ENCODE data around the gene EMD. TPM values are rescaled to one million over a fixed set of nuclear protein-coding genes. Genes with fewer than 3 reads are reported as not detected.
A peak's percentile ranks its signal among the peaks of the same experiment; 100 is the strongest.

EMD gene
- total RNA-seq, 1 experiment from 2014 or later = 79.6 TPM

DNA sequence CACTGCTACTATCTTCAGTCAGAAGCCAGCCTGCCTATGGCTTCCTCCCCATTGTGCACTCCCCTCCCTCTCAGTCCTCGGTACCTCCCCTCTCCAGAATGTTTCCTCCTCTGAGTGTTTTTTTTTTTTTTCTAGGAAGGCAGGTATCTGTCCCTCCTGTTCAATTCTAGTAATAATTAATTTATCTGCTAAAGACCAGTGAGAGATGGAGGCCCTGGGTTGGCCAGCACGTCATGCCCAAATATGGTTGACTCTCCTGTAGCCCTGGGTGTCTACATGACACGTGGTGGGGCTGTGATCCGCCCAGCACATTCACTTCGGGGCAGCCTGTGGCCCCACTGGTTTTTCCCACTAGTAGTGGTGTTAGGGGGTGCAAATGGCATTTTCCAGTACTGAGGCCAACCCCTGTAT, 6.5 kb upstream of the EMD start:
- Histone ChIP-seq H3K36me3 (ENCODE audit: insufficient read depth, low read length, poor library complexity, severe bottlenecking) (peaks cover 6% of the 10 kb centered on the region), H3K4me3 (ENCODE audit: low read depth, low read length, poor library complexity, severe bottlenecking) (no peak overlapping the region), H3K4me1 (ENCODE audit: insufficient read depth, low read length, poor library complexity, severe bottlenecking) (peaks cover 21% of the 10 kb centered on the region), H3K27ac (ENCODE audit: low read depth, low read length, poor library complexity, severe bottlenecking) (no peak overlapping the region), H3K27me3 (replicated peaks; ENCODE audit: insufficient read depth, low read depth, low read length, poor library complexity) (no peaks in the 10 kb centered on the region), H3K9me3 (ENCODE audit: low read depth, low read length, poor library complexity, severe bottlenecking) (no peaks in the 10 kb centered on the region)
- no TSS peak for BruUV-seq (replicated peaks)
- CTCF ChIA-PET = interaction anchor here (1.1 to 1.3 kb wide), 2 partner anchors 11 to 155 kb away, joined by 4 read pairs; no protein-coding TSS in a partner anchor
- DNase-seq (ENCODE audit: low spot score) = no peak
- TF ChIP-seq EZH2 (IDR thresholded peaks at IDR 0.05; ENCODE audit: borderline replicate concordance, low read depth, low read length, poor library complexity, severe bottlenecking) = no peak
- TF ChIP-seq, protein P1, sequence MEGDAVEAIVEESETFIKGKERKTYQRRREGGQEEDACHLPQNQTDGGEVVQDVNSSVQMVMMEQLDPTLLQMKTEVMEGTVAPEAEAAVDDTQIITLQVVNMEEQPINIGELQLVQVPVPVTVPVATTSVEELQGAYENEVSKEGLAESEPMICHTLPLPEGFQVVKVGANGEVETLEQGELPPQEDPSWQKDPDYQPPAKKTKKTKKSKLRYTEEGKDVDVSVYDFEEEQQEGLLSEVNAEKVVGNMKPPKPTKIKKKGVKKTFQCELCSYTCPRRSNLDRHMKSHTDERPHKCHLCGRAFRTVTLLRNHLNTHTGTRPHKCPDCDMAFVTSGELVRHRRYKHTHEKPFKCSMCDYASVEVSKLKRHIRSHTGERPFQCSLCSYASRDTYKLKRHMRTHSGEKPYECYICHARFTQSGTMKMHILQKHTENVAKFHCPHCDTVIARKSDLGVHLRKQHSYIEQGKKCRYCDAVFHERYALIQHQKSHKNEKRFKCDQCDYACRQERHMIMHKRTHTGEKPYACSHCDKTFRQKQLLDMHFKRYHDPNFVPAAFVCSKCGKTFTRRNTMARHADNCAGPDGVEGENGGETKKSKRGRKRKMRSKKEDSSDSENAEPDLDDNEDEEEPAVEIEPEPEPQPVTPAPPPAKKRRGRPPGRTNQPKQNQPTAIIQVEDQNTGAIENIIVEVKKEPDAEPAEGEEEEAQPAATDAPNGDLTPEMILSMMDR (conservative IDR thresholded peaks at IDR 0.05; ENCODE audit: low read depth, low read length) = no peak
- intact Hi-C loops (cut with micrococcal nuclease; ENCODE audit: unreplicated experiment) = loop anchor here (1.0 kb wide), 1 partner anchor 163 kb away; no protein-coding TSS in a partner anchor
- POLR2A ChIA-PET (ENCODE audit: low non-redundant PET) = no interaction called here

DNA sequence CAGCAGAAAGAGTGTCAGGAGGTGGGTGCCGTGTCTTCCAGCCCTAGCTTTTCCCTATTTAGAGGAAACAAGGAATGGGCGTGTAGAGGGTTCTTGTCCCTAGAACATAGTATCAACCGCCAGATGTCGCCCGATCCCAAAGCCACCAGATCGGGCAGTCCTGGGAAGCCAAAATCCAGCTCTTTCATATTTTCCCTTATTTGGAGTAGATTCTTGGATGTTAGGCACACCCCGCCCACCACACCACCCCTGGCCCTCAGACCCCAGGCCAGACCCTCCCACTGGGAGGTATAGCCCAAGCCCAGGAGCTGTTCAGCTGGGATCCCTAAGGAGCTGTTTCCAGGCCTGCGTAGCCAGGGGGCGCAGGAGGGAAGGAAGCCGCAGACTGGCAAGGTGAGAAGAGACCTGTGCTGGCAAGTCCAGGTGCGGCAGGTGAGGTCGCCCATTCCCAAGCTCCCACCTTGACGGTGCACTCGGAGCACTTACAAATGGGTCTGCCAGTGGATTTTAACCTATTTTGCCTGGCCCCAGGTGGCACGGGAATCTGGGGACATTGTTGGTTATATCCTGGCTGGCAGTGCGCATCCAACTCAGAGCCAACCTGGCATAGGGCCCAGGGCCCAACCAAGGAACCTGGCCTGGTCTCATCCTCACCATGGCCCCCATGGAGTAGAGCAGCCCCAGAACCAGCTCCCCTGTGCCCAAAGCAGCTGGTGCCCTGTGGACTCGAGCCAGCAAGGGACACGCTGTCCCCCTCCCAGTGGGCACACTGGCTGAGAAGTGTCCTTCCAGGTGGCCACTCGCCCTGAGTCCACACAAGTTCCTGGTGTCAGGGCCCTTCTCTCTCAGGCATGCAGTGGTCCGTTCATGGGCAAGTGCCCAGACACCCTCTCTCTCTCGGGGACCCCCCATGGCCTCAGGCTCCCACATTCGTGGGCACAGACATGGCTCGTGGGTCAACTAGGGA, 5.5 kb upstream of the EMD start:
- no peaks in the 10 kb centered on the region for H3K36me3 ChIP-seq (ENCODE audit: insufficient read depth, low read length, poor library complexity, severe bottlenecking)
- peaks cover 16% of the 10 kb centered on the region for H3K4me1 ChIP-seq (ENCODE audit: insufficient read depth, low read length, poor library complexity, severe bottlenecking)
- TF ChIP-seq, protein P1 (conservative IDR thresholded peaks at IDR 0.05; ENCODE audit: low read depth, low read length) = peak; percentile 75
- TF ChIP-seq EZH2 (IDR thresholded peaks at IDR 0.05; ENCODE audit: borderline replicate concordance, low read depth, low read length, poor library complexity, severe bottlenecking) = no peak
- H3K9me3 ChIP-seq (ENCODE audit: low read depth, low read length, poor library complexity, severe bottlenecking) = no peaks in the 10 kb centered on the region
- no peaks in the 10 kb centered on the region for H3K27me3 ChIP-seq (replicated peaks; ENCODE audit: insufficient read depth, low read depth, low read length, poor library complexity)
- peak overlapping the region; percentile 76 for H3K27ac ChIP-seq (ENCODE audit: low read depth, low read length, poor library complexity, severe bottlenecking)
- DNase-seq (ENCODE audit: low spot score) = peak; percentile 81
- CTCF ChIA-PET = interaction anchor here (0.6 to 1.3 kb wide), 6 partner anchors 10 to 446 kb away, joined by 3 to 8 read pairs (median 4); no protein-coding TSS in a partner anchor
- H3K4me3 ChIP-seq (ENCODE audit: low read depth, low read length, poor library complexity, severe bottlenecking) = peak overlapping the region; percentile 46
- no TSS peak for BruUV-seq (replicated peaks)
- intact Hi-C loops (cut with micrococcal nuclease; ENCODE audit: unreplicated experiment) = no loop called here
- POLR2A ChIA-PET (ENCODE audit: low non-redundant PET) = no interaction called here

DNA sequence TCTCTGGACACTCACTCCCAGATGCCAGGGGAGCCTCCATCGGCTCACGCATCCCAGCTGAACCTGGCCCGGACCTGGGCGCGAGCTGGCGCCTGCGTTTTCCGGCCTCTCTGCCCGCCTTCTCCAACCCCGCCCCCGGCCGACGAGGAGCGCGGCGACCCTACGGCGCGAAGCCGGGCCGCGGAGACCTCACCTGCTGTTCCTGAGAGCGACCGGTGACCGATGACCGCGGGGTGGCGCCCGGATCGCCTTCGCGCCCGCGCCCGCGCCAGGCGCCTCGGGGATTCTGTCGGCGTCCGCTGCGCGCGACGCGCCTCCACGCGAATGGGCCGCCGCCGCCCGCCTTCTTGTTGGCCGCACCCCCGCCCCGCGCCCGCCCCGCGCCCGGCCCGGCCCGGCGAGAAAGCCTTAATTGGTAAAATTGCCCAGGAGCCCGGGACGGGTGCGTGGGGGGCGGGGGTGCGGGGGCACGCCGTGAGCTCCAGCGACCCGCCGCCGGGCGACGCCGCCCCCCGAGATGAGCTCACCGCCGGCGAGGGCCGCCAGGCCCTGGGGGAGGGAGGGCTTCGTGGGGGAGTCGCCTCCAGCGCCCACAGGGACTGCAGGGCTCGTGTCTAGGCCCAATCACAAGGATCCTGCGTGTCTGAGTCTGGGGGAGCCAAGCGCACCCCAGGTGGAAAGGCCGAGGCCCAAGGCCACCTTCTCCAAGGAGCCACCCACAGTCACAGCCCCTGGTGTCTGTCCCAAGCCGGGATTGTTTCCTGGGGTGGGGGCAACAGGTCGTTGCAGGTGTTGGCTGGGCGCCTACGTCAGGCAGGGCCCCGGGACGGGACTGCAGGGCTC, 4.6 kb upstream of the EMD start, which contains the start of gene FLNA:
TSS of gene FLNA (minus strand) at position 322 of the 843 bp plus-strand sequence. CDS start 3,389 bp downstream, outside the sequence.
- Histone ChIP-seq H3K36me3 (ENCODE audit: insufficient read depth, low read length, poor library complexity, severe bottlenecking) (no peaks in the 10 kb centered on the region), H3K4me3 (ENCODE audit: low read depth, low read length, poor library complexity, severe bottlenecking) (peak within 1 kb of the TSS; percentile 46), H3K4me1 (ENCODE audit: insufficient read depth, low read length, poor library complexity, severe bottlenecking) (peaks cover 16% of the 10 kb centered on the region), H3K27ac (ENCODE audit: low read depth, low read length, poor library complexity, severe bottlenecking) (peak within 1 kb of the TSS; percentile 76), H3K27me3 (replicated peaks; ENCODE audit: insufficient read depth, low read depth, low read length, poor library complexity) (no peaks in the 10 kb centered on the region), H3K9me3 (ENCODE audit: low read depth, low read length, poor library complexity, severe bottlenecking) (no peaks in the 10 kb centered on the region)
- ChIA-PET CTCF (interaction anchor here (1.2 kb wide), 1 partner anchor 447 kb away, joined by 3 read pairs; no protein-coding TSS in a partner anchor), POLR2A (ENCODE audit: low non-redundant PET) (no interaction called here)
- TF ChIP-seq, protein P1 (conservative IDR thresholded peaks at IDR 0.05; ENCODE audit: low read depth, low read length) = no peak
- TF ChIP-seq EZH2 (IDR thresholded peaks at IDR 0.05; ENCODE audit: borderline replicate concordance, low read depth, low read length, poor library complexity, severe bottlenecking) = no peak
- intact Hi-C loops (cut with micrococcal nuclease; ENCODE audit: unreplicated experiment) = no loop called here
- DNase-seq (ENCODE audit: low spot score) = no peak
- no TSS peak for BruUV-seq (replicated peaks)
